Fibroblast of the conjunctiva (primary cell): ENCODE data around the gene RAD9A.
"Not testable (repeated sequence)": the region's sequence is repeated elsewhere in the genome, so short reads cannot be mapped to it uniquely, and the experiment has no call there.

Experiments used
- DNase-seq: peaks from one replicate; pipeline ENCODE4 v3.0.0-alpha.2; 2010; ENCODE audit warnings: low read depth

RAD9A gene

GRCh38 chr11:67397536-67397935 is 5.8 kb downstream of the RAD9A start:
- no peak for DNase-seq

GRCh38 chr11:67397986-67398660 is 6.3 kb downstream of the RAD9A start:
- no peak for DNase-seq

GRCh38 chr11:67398661-67399563 is 7.1 kb downstream of the RAD9A start:
- DNase-seq = no peak

- no peak for DNase-seq
Measured at GRCh38 chr11:67400251-67400941, 8.6 kb downstream of the RAD9A start.

GRCh38 chr11:67400942-67401494 is 9.2 kb downstream of the RAD9A start:
- no peak for DNase-seq

GRCh38 chr11:67401495-67402191 is 9.9 kb downstream of the RAD9A start, which contains the start of gene PPP1CA:
Gene PPP1CA, minus strand, starts transcription at chr11:67401858. Its CDS starts 76 bp downstream, at chr11:67401782.
- peak; percentile 72 for DNase-seq

- DNase-seq = not testable (repeated sequence)
Measured at GRCh38 chr11:67402192-67402839, 10.5 kb downstream of the RAD9A start.

- DNase-seq = not testable (repeated sequence)
Measured at GRCh38 chr11:67403085-67403484, 11.3 kb downstream of the RAD9A start.

GRCh38 chr11:67404515-67405195 is 12.9 kb downstream of the RAD9A start:
- no peak for DNase-seq

- DNase-seq = no peak
Measured at GRCh38 chr11:67405196-67405567, 13.4 kb downstream of the RAD9A start.

GRCh38 chr11:67405688-67406339 is 14.0 kb downstream of the RAD9A start:
- DNase-seq = no peak

GRCh38 chr11:67406420-67406968 is 14.7 kb downstream of the RAD9A start:
- DNase-seq = no peak

GRCh38 chr11:67406969-67407687 is 15.3 kb downstream of the RAD9A start:
- DNase-seq = no peak

GRCh38 chr11:67407688-67408163 is 15.9 kb downstream of the RAD9A start:
- no peak for DNase-seq

- no peak for DNase-seq
Measured at GRCh38 chr11:67408437-67409200, 16.8 kb downstream of the RAD9A start.

- no peak for DNase-seq
Measured at GRCh38 chr11:67409261-67409666, 17.5 kb downstream of the RAD9A start.

GRCh38 chr11:67409781-67410368 is 18.1 kb downstream of the RAD9A start:
- no peak for DNase-seq

- no peak for DNase-seq
Measured at GRCh38 chr11:67410369-67410831, 18.6 kb downstream of the RAD9A start.
